HCT116 (cell line): ENCODE results near the gene NDUFB10.

Source experiments
- CEBPB ChIP-seq: IDR thresholded peaks from 2 replicates; pipeline ENCODE4 v1.6.1; 2012; ENCODE audit warnings: low read depth
- EZH2 ChIP-seq: fragments of 200-600 bp; sonication (generic); IDR thresholded peaks from 2 replicates; pipeline ENCODE4 v1.6.1; 2017; ENCODE audit warnings: antibody characterized with exemption, mixed run types
- JUND ChIP-seq: IDR thresholded peaks from 2 replicates; pipeline ENCODE4 v1.6.1; 2012
- POLR2A ChIP-seq: IDR thresholded peaks from 2 replicates; pipeline ENCODE4 v1.7.0; 2011; ENCODE audit warnings: borderline replicate concordance; ENCODE audit not compliant: insufficient read depth, insufficient read length; ENCODE audit errors: extremely low read depth
- POLR2AphosphoS5 ChIP-seq: IDR thresholded peaks from 2 replicates; pipeline ENCODE4 v1.6.1; 2011; ENCODE audit warnings: mild to moderate bottlenecking, low read depth, low read length, moderate library complexity
- RAD21 ChIP-seq: IDR thresholded peaks from 2 replicates; pipeline ENCODE4 v1.6.1; 2012; ENCODE audit warnings: low read depth, mild to moderate bottlenecking
- TCF7L2 ChIP-seq: IDR thresholded peaks from 2 replicates; pipeline ENCODE4 v1.7.0; 2011; ENCODE audit warnings: borderline replicate concordance, inconsistent platforms; ENCODE audit not compliant: insufficient read depth, insufficient read length; ENCODE audit errors: extremely low read depth
- YY1 ChIP-seq: IDR thresholded peaks from 2 replicates; pipeline ENCODE4 v1.6.1; 2011; ENCODE audit warnings: low read length, low read depth, moderate library complexity, mild to moderate bottlenecking; ENCODE audit not compliant: insufficient replicate concordance; ENCODE audit errors: extremely low read depth
- TF ChIP-seq, protein P1 (sequence below): IDR thresholded peaks from 2 replicates; pipeline ENCODE4 v1.6.1; 2012; ENCODE audit warnings: low read depth
- TF ChIP-seq, protein P2 (sequence below), 3 experiments: fragments of 200-600 bp in 1 of 3; sonication (generic) in 1 of 3; IDR thresholded peaks in 2 of 3; conservative IDR thresholded peaks in 1 of 3; 2 replicates each; pipeline ENCODE4 v1.5.1; 2012 to 2017; ENCODE audit warnings: low read depth in 2 of 3, low read length in 2 of 3, antibody characterized with exemption in 1 of 3, borderline replicate concordance in 1 of 3, control low read depth in 1 of 3, mild to moderate bottlenecking in 1 of 3, mixed read lengths in 1 of 3, mixed run types in 1 of 3, moderate library complexity in 1 of 3; ENCODE audit not compliant: insufficient read depth in 1 of 3
- TF ChIP-seq, protein P3 (sequence below): IDR thresholded peaks from 2 replicates; pipeline ENCODE4 v1.6.1; 2012

DNA sequence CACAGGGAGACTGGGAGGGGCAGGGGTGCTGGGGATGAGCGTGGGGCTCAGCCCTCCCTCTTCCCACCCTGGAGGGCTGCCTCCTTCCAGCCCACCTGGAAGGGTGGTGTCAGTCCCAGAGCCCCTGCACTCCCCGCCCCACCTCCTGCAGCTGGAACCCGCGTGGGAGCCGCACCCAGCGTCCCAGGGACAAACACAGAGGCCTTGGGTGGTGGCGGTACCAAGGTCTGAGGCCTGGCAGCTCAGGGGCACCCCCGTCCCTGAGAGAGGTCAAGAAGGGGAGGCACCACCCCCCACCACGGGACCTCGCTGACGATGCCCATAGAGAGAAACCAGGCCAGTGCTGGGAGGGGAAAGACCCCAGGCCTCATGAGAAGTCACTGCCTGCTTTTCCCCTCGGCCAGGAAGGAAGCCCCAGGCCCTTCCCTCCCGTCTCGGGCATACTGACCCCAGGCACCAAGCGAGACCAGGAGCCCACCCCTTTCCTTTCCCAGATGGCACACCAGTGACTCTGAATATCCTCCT lies 45.2 kb upstream of the NDUFB10 start:
- no peak for TF ChIP-seq POLR2A
- TF ChIP-seq, protein P1, sequence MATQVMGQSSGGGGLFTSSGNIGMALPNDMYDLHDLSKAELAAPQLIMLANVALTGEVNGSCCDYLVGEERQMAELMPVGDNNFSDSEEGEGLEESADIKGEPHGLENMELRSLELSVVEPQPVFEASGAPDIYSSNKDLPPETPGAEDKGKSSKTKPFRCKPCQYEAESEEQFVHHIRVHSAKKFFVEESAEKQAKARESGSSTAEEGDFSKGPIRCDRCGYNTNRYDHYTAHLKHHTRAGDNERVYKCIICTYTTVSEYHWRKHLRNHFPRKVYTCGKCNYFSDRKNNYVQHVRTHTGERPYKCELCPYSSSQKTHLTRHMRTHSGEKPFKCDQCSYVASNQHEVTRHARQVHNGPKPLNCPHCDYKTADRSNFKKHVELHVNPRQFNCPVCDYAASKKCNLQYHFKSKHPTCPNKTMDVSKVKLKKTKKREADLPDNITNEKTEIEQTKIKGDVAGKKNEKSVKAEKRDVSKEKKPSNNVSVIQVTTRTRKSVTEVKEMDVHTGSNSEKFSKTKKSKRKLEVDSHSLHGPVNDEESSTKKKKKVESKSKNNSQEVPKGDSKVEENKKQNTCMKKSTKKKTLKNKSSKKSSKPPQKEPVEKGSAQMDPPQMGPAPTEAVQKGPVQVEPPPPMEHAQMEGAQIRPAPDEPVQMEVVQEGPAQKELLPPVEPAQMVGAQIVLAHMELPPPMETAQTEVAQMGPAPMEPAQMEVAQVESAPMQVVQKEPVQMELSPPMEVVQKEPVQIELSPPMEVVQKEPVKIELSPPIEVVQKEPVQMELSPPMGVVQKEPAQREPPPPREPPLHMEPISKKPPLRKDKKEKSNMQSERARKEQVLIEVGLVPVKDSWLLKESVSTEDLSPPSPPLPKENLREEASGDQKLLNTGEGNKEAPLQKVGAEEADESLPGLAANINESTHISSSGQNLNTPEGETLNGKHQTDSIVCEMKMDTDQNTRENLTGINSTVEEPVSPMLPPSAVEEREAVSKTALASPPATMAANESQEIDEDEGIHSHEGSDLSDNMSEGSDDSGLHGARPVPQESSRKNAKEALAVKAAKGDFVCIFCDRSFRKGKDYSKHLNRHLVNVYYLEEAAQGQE = no peak
- TF ChIP-seq, protein P2, sequence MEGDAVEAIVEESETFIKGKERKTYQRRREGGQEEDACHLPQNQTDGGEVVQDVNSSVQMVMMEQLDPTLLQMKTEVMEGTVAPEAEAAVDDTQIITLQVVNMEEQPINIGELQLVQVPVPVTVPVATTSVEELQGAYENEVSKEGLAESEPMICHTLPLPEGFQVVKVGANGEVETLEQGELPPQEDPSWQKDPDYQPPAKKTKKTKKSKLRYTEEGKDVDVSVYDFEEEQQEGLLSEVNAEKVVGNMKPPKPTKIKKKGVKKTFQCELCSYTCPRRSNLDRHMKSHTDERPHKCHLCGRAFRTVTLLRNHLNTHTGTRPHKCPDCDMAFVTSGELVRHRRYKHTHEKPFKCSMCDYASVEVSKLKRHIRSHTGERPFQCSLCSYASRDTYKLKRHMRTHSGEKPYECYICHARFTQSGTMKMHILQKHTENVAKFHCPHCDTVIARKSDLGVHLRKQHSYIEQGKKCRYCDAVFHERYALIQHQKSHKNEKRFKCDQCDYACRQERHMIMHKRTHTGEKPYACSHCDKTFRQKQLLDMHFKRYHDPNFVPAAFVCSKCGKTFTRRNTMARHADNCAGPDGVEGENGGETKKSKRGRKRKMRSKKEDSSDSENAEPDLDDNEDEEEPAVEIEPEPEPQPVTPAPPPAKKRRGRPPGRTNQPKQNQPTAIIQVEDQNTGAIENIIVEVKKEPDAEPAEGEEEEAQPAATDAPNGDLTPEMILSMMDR (IDR thresholded peaks at IDR 0.05 in 2 of 3, conservative IDR thresholded peaks at IDR 0.05 in 1 of 3; ENCODE audit: borderline replicate concordance in 1 of 3, insufficient read depth in 1 of 3, low read depth in 2 of 3, low read length in 2 of 3) = no peak
- TF ChIP-seq EZH2 = no peak
- no peak for TF ChIP-seq TCF7L2
- TF ChIP-seq POLR2AphosphoS5 = no peak
- TF ChIP-seq, protein P3, sequence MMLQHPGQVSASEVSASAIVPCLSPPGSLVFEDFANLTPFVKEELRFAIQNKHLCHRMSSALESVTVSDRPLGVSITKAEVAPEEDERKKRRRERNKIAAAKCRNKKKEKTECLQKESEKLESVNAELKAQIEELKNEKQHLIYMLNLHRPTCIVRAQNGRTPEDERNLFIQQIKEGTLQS = no peak
- no peak for TF ChIP-seq RAD21
- no peak for TF ChIP-seq YY1
- TF ChIP-seq CEBPB = no peak
- TF ChIP-seq JUND = no peak
